GM12872 (cell line): ENCODE results near the gene TLE7.

Source experiments
- CTCF ChIP-seq: IDR thresholded peaks from 3 replicates; pipeline ENCODE4 v1.5.1; 2011; ENCODE audit warnings: low read depth, mild to moderate bottlenecking, low read length, moderate library complexity; ENCODE audit not compliant: insufficient read depth

Gene TLE7

GRCh38 chr16:71387045-71387871 is 54.6 kb downstream of the TLE7 start:
- no peak for TF ChIP-seq CTCF

GRCh38 chr16:71384073-71384724 is 57.7 kb downstream of the TLE7 start:
- no peak for TF ChIP-seq CTCF

- TF ChIP-seq CTCF: no peak
Observed at GRCh38 chr16:71383054-71383773, 58.6 kb downstream of the TLE7 start.

- no peak for TF ChIP-seq CTCF
Observed at GRCh38 chr16:71380831-71381230, 61.0 kb downstream of the TLE7 start.
